ENCODE measurements around the gene MYO9A. TPM values are rescaled to one million over a fixed set of nuclear protein-coding genes. Genes with fewer than 3 reads are reported as not detected.

The MYO9A gene
- polyA plus RNA-seq, 6 donors from 2014 or later = 10.8 to 26.7 (median 14.1) TPM

DNA sequence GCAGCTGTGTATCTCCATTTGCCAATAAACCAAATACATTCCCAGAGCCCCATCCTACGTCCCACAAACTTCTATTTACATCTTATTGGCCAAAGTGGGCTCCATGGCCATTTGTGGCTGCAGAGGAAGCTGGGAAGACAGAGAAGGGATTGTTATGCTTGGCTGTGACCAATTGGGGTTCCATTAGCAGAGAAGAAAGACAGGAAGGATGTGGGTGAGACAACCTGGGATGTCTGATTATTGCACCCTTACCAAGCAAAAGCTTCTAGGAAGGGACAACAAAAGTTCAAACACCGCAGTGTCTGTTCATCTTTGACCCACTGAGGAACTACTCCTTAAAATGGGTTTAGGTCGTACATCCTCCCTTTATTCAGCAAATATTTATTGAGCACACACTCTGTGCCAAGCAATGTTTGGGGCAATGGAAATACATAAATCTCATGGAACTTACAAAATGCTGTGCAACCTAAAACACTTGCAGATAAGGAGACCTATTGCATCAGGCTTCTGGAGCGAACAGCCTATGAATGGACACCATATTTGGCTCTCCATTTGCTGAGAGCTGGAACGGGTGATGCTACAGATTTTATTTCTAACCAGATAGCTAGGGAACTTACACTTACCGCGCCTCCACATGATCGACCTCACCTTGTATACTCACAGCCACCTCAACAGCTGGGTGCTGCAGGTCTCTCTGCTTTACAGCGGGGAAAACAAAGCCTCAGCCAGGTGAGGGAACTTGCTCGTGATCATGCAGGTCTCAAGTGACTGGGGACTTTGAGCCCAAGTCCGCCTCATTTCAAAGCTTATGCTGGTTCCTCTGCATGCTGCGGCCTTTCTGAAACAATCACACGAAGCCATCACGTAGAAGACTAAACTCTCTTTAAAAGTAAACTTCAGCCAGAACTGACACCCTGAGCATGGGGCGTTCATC lies 329.0 kb downstream of the MYO9A start:
- DNase-seq (no peak), ATAC-seq (ENCODE audit: low read depth in 2 of 2) (no peak)
- Mint-ChIP-seq H3K27ac (peak overlapping the region in 1 of 6 donors; percentile 13), H3K4me1 (no peaks in the 10 kb centered on the region), H3K27me3 (peaks cover 11 to 30% (median 13%) of the 10 kb centered on the region in 3 donors), H3K36me3 (no peaks in the 10 kb centered on the region), H3K4me3 (no peak overlapping the region), H3K9me3 (peaks cover 0 to 2% (median 0%) of the 10 kb centered on the region in 7 donors)

- ATAC-seq (ENCODE audit: low read depth in 2 of 2) = no peak
- Mint-ChIP-seq H3K27ac (peak overlapping the region in 1 of 6 donors; percentile 66), H3K4me1 (no peaks in the 10 kb centered on the region), H3K9me3 (no peaks in the 10 kb centered on the region), H3K27me3 (peaks cover 11 to 30% (median 21%) of the 10 kb centered on the region in 3 donors), H3K36me3 (no peaks in the 10 kb centered on the region), H3K4me3 (peak overlapping the region in 1 of 8 donors; percentile 63)
- no peak for DNase-seq
Observed at GRCh38 chr15:71786673-71787072, 331.3 kb downstream of the MYO9A start.

- H3K9me3 Mint-ChIP-seq = no peaks in the 10 kb centered on the region
- DNase-seq (no peak), ATAC-seq (ENCODE audit: low read depth in 2 of 2) (no peak)
- peaks cover 17 to 37% (median 28%) of the 10 kb centered on the region in 3 donors for H3K27me3 Mint-ChIP-seq
- H3K27ac Mint-ChIP-seq = no peak overlapping the region
- no peaks in the 10 kb centered on the region for H3K36me3 Mint-ChIP-seq
- H3K4me3 Mint-ChIP-seq = no peak overlapping the region
- no peaks in the 10 kb centered on the region for H3K4me1 Mint-ChIP-seq
Observed at GRCh38 chr15:71785996-71786395, 332.0 kb downstream of the MYO9A start.

GRCh38 chr15:71784719-71785118 lies 333.2 kb downstream of the MYO9A start:
- H3K27me3 Mint-ChIP-seq = peaks cover 25 to 38% (median 34%) of the 10 kb centered on the region in 3 donors
- DNase-seq (no peak), ATAC-seq (ENCODE audit: low read depth in 2 of 2) (no peak)
- H3K4me3 Mint-ChIP-seq = no peak overlapping the region
- H3K36me3 Mint-ChIP-seq = no peaks in the 10 kb centered on the region
- no peak overlapping the region for H3K27ac Mint-ChIP-seq
- no peaks in the 10 kb centered on the region for H3K9me3 Mint-ChIP-seq
- H3K4me1 Mint-ChIP-seq = peaks cover 0 to 9% (median 0%) of the 10 kb centered on the region in 3 donors

- Mint-ChIP-seq H3K27me3 (peaks cover 25 to 44% (median 33%) of the 10 kb centered on the region in 3 donors), H3K36me3 (no peaks in the 10 kb centered on the region), H3K27ac (no peak overlapping the region), H3K4me1 (peaks cover 0 to 9% (median 0%) of the 10 kb centered on the region in 3 donors), H3K9me3 (no peaks in the 10 kb centered on the region), H3K4me3 (no peak overlapping the region)
- DNase-seq (no peak), ATAC-seq (ENCODE audit: low read depth in 2 of 2) (no peak)
Observed at GRCh38 chr15:71782422-71783165, 335.4 kb downstream of the MYO9A start.

- ATAC-seq (ENCODE audit: low read depth in 2 of 2) (no peak), DNase-seq (no peak)
- Mint-ChIP-seq H3K4me1 (peaks cover 0 to 9% (median 0%) of the 10 kb centered on the region in 3 donors), H3K9me3 (no peaks in the 10 kb centered on the region), H3K27me3 (peaks cover 25 to 44% (median 33%) of the 10 kb centered on the region in 3 donors), H3K36me3 (no peaks in the 10 kb centered on the region), H3K4me3 (no peak overlapping the region), H3K27ac (no peak overlapping the region)
Observed at GRCh38 chr15:71781965-71782265, 336.0 kb downstream of the MYO9A start.

DNA sequence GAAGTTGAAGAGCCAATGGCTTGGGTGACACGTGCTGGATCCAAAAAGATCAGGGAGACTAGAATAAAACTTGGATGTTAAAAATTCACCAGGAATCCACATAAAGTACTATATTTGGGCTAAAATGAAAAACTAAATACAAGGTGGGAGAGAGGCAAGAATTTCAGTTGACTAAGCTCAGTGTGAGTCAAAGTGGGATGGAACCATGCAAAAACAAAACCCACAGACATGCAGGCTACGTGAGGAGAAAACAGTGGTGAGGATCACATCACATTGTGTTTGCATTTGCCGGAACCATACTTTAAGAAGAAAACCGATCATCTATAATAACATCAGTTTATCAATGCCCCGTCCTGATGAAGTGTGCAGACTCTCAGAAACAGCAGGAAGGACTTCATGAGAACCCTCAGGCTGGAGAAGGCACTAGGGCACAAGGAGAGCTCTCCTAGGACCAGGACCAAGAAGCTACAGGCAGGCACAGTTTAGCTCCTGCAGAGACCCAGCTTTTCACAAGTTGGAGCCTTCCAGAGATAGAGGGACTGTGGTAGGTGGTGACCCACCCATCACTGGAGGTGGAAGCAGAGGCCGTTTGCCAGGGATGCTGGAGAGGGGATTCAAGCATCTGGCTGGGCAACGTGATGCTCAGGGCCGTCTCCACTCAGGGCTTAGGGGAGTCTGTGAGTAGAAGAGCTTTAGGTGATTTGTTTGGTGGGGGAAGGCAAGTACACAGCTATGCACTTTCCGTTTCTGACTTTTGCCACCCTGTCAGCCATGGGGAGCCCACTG lies 336.6 kb downstream of the MYO9A start:
- no peaks in the 10 kb centered on the region for H3K36me3 Mint-ChIP-seq
- peak overlapping the region in 1 of 8 donors; percentile 72 for H3K4me3 Mint-ChIP-seq
- peaks cover 0 to 9% (median 0%) of the 10 kb centered on the region in 3 donors for H3K4me1 Mint-ChIP-seq
- H3K9me3 Mint-ChIP-seq = no peaks in the 10 kb centered on the region
- peaks cover 25 to 44% (median 33%) of the 10 kb centered on the region in 3 donors for H3K27me3 Mint-ChIP-seq
- DNase-seq (no peak), ATAC-seq (ENCODE audit: low read depth in 2 of 2) (no peak)
- H3K27ac Mint-ChIP-seq = no peak overlapping the region

DNA sequence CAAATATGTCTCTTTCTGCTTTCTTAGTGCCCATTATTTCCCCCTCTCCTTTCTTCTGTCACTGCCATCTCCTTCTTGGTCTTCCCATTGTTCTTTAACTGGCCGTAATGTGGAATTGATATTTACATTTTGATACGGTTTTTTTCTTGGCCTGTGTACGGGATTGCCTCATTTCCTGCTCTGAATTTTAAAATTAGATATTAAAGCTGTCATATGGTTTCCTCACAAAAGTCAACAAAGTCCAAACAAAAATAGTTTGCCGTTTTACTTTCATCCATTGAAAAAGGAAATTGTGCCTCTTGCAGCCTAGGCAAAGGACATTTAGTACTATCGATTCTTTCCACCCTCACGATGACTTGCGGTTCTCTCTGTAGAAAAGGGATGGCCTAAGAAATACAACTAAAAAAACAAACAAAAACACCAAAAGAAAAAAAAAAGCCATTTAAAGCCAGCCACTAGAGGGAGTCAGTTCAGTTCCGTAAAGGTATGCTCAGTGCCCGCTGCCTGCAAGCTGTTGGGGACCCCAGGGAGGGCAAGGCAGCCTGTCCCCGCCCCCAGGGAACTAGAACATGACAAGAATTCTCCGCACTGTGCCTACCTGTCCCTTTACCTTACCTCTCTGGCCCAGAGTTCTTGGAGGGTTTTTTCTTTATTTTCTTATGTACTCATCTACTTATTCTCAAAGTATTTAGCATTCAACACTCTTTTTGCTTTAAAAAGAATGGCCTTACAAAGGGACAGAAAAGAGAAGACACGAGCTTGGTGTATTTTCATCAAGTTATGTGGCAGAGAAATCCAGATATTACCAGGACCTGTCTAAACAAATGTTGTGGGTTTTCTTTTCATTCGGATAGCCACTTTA lies 337.6 kb downstream of the MYO9A start:
- Mint-ChIP-seq H3K36me3 (no peaks in the 10 kb centered on the region), H3K4me3 (no peak overlapping the region), H3K27me3 (peaks cover 22 to 43% (median 23%) of the 10 kb centered on the region in 3 donors), H3K4me1 (peaks cover 0 to 9% (median 0%) of the 10 kb centered on the region in 3 donors), H3K27ac (no peak overlapping the region), H3K9me3 (no peaks in the 10 kb centered on the region)
- ATAC-seq (ENCODE audit: low read depth in 2 of 2) (peak; percentile 34 to 58), DNase-seq (peak; percentile 16)

- Mint-ChIP-seq H3K4me1 (peaks cover 0 to 9% (median 0%) of the 10 kb centered on the region in 3 donors), H3K36me3 (no peaks in the 10 kb centered on the region), H3K4me3 (no peak overlapping the region), H3K9me3 (no peaks in the 10 kb centered on the region), H3K27me3 (peaks cover 12 to 32% (median 14%) of the 10 kb centered on the region in 3 donors), H3K27ac (peak overlapping the region in 1 of 6 donors; percentile 77)
- ATAC-seq (ENCODE audit: low read depth in 2 of 2) (no peak), DNase-seq (no peak)
Observed at GRCh38 chr15:71779073-71779797, 338.7 kb downstream of the MYO9A start.

GRCh38 chr15:71777216-71777943 lies 340.6 kb downstream of the MYO9A start:
- Mint-ChIP-seq H3K27ac (no peak overlapping the region), H3K9me3 (no peaks in the 10 kb centered on the region), H3K4me3 (no peak overlapping the region), H3K36me3 (no peaks in the 10 kb centered on the region), H3K27me3 (peaks cover 12 to 25% (median 14%) of the 10 kb centered on the region in 3 donors), H3K4me1 (peaks cover 0 to 9% (median 0%) of the 10 kb centered on the region in 3 donors)
- ATAC-seq (ENCODE audit: low read depth in 2 of 2) = no peak
- no peak for DNase-seq

GRCh38 chr15:71776304-71776703 lies 341.6 kb downstream of the MYO9A start:
- no peak for DNase-seq
- ATAC-seq (ENCODE audit: low read depth in 2 of 2) = no peak
- H3K27ac Mint-ChIP-seq = no peak overlapping the region
- H3K4me1 Mint-ChIP-seq = peaks cover 0 to 9% (median 0%) of the 10 kb centered on the region in 3 donors
- H3K27me3 Mint-ChIP-seq = peaks cover 11 to 25% (median 12%) of the 10 kb centered on the region in 3 donors
- no peaks in the 10 kb centered on the region for H3K36me3 Mint-ChIP-seq
- no peaks in the 10 kb centered on the region for H3K9me3 Mint-ChIP-seq
- H3K4me3 Mint-ChIP-seq = no peak overlapping the region

Measured in naive B cell (primary cell).